ENCODE results near the gene SLC22A23.
A peak's percentile ranks its signal among the peaks of the same experiment; 100 is the strongest.
"Not testable (repeated sequence)": the region's sequence is repeated elsewhere in the genome, so short reads cannot be mapped to it uniquely, and the experiment has no call there.

SLC22A23 gene

GRCh38 chr6:3251462-3252314 is 205.2 kb downstream of the SLC22A23 start:
- DNase-seq (ENCODE audit: low read depth in 2 of 2, low spot score in 1 of 2), result peak; percentile 61 to 71

- DNase-seq (ENCODE audit: low read depth in 2 of 2, low spot score in 1 of 2), result no peak
Observed at GRCh38 chr6:3250231-3250675, 206.6 kb downstream of the SLC22A23 start.

GRCh38 chr6:3249821-3250220 is 207.0 kb downstream of the SLC22A23 start:
- DNase-seq (ENCODE audit: low read depth in 2 of 2, low spot score in 1 of 2), result no peak

GRCh38 chr6:3247255-3248146 is 209.3 kb downstream of the SLC22A23 start:
- DNase-seq (ENCODE audit: low read depth in 2 of 2, low spot score in 1 of 2), result no peak

GRCh38 chr6:3245216-3245615 is 211.6 kb downstream of the SLC22A23 start:
- DNase-seq (ENCODE audit: low read depth in 2 of 2, low spot score in 1 of 2), result no peak

- DNase-seq (ENCODE audit: low read depth in 2 of 2, low spot score in 1 of 2), result not testable (repeated sequence)
Observed at GRCh38 chr6:3244832-3245161, 212.1 kb downstream of the SLC22A23 start.

- DNase-seq (ENCODE audit: low read depth in 2 of 2, low spot score in 1 of 2), result no peak
Observed at GRCh38 chr6:3244003-3244831, 212.6 kb downstream of the SLC22A23 start.

- no peak for DNase-seq (ENCODE audit: low read depth in 2 of 2, low spot score in 1 of 2)
Observed at GRCh38 chr6:3242768-3243167, 214.1 kb downstream of the SLC22A23 start.

GRCh38 chr6:3241745-3242144 is 215.1 kb downstream of the SLC22A23 start:
- not testable (repeated sequence) for DNase-seq (ENCODE audit: low read depth in 2 of 2, low spot score in 1 of 2)

GRCh38 chr6:3240595-3240994 is 216.3 kb downstream of the SLC22A23 start:
- DNase-seq (ENCODE audit: low read depth in 2 of 2, low spot score in 1 of 2), result no peak

- DNase-seq (ENCODE audit: low read depth in 2 of 2, low spot score in 1 of 2), result no peak
Observed at GRCh38 chr6:3239110-3239830, 217.6 kb downstream of the SLC22A23 start.

GRCh38 chr6:3237761-3238662 is 218.8 kb downstream of the SLC22A23 start:
- DNase-seq (ENCODE audit: low read depth in 2 of 2, low spot score in 1 of 2), result no peak

GRCh38 chr6:3236005-3236404 is 220.8 kb downstream of the SLC22A23 start:
- no peak for DNase-seq (ENCODE audit: low read depth in 2 of 2, low spot score in 1 of 2)

- DNase-seq (ENCODE audit: low read depth in 2 of 2, low spot score in 1 of 2), result no peak
Observed at GRCh38 chr6:3235486-3235885, 221.4 kb downstream of the SLC22A23 start.

- no peak for DNase-seq (ENCODE audit: low read depth in 2 of 2, low spot score in 1 of 2)
Observed at GRCh38 chr6:3233904-3234303, 222.9 kb downstream of the SLC22A23 start.

- no peak for DNase-seq (ENCODE audit: low read depth in 2 of 2, low spot score in 1 of 2)
Observed at GRCh38 chr6:3233321-3233720, 223.5 kb downstream of the SLC22A23 start.

- no peak for DNase-seq (ENCODE audit: low read depth in 2 of 2, low spot score in 1 of 2)
Observed at GRCh38 chr6:3232017-3232945, 224.6 kb downstream of the SLC22A23 start.

- no peak for DNase-seq (ENCODE audit: low read depth in 2 of 2, low spot score in 1 of 2)
Observed at GRCh38 chr6:3231247-3232016, 225.4 kb downstream of the SLC22A23 start.
